GM12801 (cell line): Measurements from ENCODE around the gene COL20A1.

ENCODE experiments used
- TF ChIP-seq, protein P1 (sequence below): IDR thresholded peaks from one replicate; pipeline ENCODE4 v1.5.1; 2011; ENCODE audit warnings: control low read depth; ENCODE audit not compliant: insufficient read length; ENCODE audit errors: extremely low read depth

The COL20A1 gene

DNA sequence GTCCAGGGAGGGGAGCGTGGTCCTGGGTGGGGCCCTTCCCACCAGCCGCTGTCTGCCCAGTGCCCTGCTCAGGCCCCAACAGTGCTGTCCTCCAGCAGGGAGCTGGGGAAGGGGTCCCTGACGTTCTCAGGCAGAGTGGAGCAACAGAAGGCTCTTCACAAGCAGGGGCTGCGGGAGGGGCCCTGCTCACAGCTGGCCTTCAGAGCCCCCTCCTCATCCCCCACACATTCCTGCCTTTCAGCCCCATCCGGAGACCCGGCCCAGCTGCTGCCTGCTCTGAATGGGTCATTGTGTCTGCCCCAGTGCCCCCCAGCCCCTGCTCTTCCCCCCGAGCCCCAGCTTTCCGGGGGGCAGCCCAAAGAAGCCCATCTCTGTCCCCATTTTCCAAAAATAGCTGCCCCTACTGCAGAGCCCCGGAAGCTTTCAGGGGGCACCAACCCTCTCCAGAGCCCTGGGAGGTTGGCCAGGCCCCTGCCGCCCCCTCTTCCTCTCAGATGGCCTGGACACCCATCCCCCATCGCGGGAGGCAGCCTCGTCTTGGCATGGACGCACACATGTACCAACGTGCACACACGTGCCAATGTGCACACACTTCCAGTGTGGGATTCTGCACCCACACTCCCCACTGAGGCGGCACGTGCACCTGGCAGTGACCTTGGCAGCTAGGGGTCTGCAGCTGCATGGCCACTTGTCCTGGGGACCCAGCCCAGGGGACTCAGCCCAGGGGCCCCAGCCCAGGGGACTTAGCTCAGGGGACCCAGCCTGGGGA, 3.7 kb downstream of the COL20A1 start:
- TF ChIP-seq, protein P1, sequence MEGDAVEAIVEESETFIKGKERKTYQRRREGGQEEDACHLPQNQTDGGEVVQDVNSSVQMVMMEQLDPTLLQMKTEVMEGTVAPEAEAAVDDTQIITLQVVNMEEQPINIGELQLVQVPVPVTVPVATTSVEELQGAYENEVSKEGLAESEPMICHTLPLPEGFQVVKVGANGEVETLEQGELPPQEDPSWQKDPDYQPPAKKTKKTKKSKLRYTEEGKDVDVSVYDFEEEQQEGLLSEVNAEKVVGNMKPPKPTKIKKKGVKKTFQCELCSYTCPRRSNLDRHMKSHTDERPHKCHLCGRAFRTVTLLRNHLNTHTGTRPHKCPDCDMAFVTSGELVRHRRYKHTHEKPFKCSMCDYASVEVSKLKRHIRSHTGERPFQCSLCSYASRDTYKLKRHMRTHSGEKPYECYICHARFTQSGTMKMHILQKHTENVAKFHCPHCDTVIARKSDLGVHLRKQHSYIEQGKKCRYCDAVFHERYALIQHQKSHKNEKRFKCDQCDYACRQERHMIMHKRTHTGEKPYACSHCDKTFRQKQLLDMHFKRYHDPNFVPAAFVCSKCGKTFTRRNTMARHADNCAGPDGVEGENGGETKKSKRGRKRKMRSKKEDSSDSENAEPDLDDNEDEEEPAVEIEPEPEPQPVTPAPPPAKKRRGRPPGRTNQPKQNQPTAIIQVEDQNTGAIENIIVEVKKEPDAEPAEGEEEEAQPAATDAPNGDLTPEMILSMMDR, result no peak

DNA sequence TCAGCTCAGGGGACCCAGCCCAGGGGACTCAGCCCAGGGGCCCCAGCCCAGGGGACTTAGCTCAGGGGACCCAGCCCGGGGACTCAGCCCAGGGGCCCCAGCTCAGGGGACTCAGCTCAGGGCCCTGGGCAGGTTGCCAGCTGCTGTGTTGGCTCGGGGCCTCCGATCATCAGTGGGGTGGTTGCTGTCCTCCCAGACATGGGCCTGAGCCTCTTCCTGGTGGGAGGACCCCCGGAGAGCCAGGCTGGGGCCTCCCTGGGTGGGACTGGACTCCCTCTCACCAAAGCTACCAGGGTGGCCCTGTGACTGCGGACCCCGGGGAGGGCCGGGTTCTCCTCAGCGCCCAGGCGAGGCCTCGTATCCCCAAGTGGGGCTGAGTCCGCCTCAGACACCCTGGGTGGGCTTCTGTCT, 4.4 kb downstream of the COL20A1 start:
- TF ChIP-seq, protein P1, result no peak

DNA sequence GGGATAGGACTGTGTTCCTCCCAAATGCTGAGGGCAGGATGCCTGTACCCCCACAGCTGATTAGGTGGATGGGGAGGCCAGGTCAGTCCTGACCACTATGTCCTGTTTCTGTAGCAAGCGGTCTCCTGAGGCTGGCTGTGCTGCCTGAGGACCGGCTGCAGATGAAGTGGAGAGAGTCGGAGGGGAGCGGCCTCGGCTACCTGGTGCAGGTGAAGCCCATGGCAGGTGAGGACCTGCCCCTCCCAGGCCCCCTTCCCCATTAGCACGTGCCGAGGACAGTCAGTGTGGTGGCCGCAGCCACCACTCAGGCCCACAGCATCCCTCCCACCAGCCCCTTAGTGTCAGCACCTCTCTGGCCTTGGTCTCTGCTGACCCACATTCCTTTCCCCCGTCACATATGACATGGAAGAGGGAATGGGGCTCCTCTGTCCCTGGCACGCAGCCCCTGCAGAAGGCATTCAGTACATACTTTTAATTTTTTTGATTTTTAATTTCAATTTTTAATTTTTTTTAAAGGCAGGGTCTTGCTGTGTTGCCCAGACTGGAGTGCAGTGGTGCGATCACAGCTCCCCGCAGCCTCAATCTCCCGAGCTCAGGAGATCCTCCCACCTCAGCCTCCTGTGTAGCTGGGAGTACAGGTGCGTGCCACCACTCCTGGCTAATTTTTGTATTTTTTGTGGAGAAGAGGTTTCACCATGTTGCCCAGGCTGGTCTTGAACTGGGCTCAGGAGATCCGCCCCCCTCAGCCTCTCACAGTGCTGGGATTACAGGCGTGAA, 5.0 kb downstream of the COL20A1 start:
- TF ChIP-seq, protein P1, result no peak

DNA sequence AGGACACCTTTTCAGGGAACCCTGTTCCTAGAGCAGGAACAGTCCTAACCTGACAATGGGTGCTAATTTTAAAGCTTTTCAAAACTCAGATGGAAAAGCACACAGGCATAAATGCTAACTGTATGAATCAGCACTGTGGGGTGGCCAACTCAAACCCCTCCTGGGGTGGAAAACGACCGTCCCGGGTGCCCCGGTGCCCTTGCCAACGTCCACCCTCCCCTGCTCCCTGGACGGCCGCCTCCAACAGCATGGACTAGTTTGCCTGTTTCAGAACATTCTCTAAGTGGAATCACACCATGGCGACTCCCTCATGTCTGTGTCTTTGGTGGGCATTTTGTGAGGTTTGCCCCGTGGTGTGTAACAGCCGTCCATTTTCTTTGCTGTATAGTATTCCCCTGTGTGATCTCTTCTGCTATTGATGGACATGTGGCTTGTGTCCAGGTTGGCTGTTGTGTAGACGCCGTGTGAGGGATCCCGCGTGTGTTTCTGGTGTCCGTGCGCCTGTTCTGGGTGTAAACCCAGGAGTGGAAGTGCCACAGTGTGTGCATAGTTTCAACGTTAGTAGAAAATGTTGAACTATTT, 5.8 kb downstream of the COL20A1 start:
- TF ChIP-seq, protein P1, result no peak

DNA sequence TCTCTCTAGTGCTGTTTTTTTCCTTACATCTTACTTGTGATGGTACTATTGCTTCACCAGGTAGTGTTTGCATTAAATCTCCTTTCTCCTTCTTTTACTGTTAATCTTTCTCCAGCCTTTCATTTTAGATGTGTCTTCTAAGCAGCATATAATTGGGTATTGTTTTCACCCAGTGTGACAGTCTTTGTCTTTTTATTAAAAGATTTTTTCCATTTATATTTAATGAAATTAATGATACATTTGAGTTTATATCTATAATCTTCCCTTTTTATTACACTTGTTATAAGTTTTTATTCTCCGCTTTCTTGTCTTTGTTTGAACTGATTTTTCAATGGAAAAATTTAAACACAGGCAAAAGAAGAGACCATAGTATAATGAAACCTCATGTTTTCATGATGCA, 8.7 kb downstream of the COL20A1 start:
- TF ChIP-seq, protein P1, result no peak

DNA sequence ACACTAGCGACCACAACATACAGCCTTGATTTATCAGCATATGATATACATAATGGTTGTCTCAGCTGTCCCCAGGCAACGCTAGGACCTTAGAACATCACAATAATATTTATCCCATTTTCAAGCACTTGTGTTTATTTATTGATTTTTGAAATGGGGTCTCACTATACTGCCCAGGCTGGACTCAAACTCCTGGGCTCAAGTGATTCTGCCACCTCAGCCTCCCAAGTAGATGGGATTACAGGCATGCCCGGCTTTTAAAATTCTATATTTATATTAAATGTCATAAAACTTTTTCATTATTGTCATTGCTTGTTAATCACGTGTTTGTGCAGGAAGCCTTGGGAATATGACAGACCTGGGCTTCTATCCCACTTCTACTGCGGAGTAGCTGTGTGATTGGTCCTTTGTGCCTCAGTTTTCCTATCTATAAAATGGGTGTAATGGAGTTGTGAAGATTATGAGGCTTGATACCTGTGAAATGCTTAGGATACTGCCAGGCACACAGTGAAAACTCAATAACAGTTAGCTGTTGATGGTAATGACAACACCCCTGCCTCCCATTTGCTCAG, 10.2 kb downstream of the COL20A1 start:
- TF ChIP-seq, protein P1, result no peak

DNA sequence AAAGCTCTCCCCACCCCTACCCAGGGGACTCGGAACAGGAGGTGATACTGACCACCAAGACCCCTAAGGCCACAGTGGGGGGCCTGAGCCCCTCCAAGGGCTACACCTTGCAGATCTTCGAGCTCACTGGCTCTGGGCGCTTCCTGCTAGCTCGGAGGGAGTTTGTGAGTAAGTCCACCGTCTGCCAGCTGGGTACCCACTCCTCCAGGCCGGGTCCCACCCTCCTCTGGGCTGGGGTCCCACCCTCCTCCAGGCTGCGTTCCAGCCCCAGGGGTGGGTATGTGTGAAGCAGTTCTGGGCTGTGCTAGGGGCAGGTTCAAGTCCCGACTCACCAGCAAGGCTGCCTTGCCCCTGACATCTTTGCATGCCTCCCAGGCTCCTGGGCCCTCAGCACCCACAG, 12.4 kb downstream of the COL20A1 start:
- TF ChIP-seq, protein P1, result no peak
